ENCODE results near the gene BMF. TPM values are rescaled to one million over a fixed set of nuclear protein-coding genes. Genes with fewer than 3 reads are reported as not detected.

Gene BMF
- total and polyA plus RNA-seq, 7 donors = 0.65 to 7.2 (median 3.4) TPM

DNA sequence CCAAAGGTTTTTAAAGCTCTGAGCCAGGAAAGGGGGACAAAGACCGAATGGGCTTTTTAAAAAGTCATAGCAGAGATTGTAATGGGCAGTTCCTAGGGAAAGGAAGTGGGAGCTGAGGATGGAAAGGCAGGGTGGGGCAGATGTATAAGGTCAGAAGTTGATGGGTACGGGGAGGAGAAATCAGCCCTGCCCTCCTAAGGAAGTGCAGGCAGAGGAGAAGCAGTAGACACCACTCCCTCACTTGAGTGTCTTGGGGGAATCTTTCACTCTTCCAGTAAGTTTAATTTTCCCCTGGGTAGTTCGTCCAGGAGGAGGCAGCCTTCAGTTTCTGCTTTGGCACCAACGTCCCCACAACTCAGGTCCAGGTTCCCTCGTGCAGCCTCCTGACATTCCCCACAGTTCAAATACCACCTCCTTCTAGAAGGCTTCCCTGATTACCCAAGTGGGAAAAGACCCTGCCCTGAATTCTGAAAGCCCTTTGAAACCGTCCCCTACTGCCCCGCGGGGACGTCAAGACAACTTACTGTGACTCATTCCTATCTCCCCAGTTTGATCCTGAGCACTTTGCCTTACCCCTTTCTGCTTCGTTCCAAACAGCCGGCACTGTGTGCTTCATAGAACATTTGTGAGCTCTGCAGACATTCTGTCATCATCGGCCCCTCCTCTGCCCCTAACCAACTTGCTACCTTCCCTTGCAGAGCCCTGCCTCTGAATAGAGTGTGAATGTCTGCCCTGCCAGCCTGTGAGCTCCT, 55.4 kb downstream of the BMF start:
- WGBS, 3 donors = 78 to 83% (median 81%) methylated on average over 12 of the region's 12 CpGs
- H3K4me1 ChIP-seq = peaks cover 48% of the 10 kb centered on the region

DNA sequence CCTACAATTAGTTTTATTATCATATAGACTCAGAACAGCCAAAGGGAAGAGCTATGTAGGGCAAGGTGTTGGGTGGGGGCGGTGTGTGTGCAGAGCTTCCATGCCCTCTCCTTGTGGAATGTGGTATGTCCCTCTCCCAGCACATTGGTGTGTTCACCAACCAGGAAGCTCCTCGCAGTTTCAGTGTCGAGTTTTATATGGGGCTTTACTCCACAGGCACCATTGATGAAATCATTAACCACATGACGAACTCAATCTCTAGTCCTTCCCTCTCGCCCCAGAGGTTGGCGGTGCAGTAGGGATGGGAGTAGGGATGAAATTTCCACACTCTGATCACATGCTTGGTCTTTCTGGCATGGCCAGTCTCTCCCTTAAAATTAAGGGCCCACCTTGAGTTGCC, 56.1 kb downstream of the BMF start:
- Histone ChIP-seq H3K4me1 (peaks cover 51% of the 10 kb centered on the region), H3K9me3 (no peaks in the 10 kb centered on the region), H3K27me3 (ENCODE audit: insufficient read depth in 3 of 3, low read length in 2 of 3) (no peaks in the 10 kb centered on the region), H3K36me3 (ENCODE audit: insufficient read depth in 1 of 2, low read depth in 1 of 2) (no peaks in the 10 kb centered on the region), H3K4me3 (no peak overlapping the region), H3K27ac (no peak overlapping the region)
- TF ChIP-seq, protein P1, sequence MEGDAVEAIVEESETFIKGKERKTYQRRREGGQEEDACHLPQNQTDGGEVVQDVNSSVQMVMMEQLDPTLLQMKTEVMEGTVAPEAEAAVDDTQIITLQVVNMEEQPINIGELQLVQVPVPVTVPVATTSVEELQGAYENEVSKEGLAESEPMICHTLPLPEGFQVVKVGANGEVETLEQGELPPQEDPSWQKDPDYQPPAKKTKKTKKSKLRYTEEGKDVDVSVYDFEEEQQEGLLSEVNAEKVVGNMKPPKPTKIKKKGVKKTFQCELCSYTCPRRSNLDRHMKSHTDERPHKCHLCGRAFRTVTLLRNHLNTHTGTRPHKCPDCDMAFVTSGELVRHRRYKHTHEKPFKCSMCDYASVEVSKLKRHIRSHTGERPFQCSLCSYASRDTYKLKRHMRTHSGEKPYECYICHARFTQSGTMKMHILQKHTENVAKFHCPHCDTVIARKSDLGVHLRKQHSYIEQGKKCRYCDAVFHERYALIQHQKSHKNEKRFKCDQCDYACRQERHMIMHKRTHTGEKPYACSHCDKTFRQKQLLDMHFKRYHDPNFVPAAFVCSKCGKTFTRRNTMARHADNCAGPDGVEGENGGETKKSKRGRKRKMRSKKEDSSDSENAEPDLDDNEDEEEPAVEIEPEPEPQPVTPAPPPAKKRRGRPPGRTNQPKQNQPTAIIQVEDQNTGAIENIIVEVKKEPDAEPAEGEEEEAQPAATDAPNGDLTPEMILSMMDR (IDR thresholded peaks at IDR 0.05) = no peak
- WGBS, 3 donors = 69 to 94% (median 74%) methylated on average over 6 of the region's 6 CpGs
- ATAC-seq (no peak), DNase-seq (no peak)
- intact Hi-C loops (cut with DNase I) = no loop called here

More for the DNA sequence above, 55.4 kb downstream of the BMF start:
- intact Hi-C loops (cut with DNase I) = no loop called here
- TF ChIP-seq, protein P1 (IDR thresholded peaks at IDR 0.05) = no peak
- DNase-seq = no peak
- Histone ChIP-seq H3K9me3 (no peaks in the 10 kb centered on the region), H3K27me3 (ENCODE audit: insufficient read depth in 3 of 3, low read length in 2 of 3) (no peaks in the 10 kb centered on the region), H3K4me3 (no peak overlapping the region), H3K27ac (no peak overlapping the region), H3K36me3 (ENCODE audit: insufficient read depth in 1 of 2, low read depth in 1 of 2) (no peaks in the 10 kb centered on the region)
- no peak for ATAC-seq

DNA sequence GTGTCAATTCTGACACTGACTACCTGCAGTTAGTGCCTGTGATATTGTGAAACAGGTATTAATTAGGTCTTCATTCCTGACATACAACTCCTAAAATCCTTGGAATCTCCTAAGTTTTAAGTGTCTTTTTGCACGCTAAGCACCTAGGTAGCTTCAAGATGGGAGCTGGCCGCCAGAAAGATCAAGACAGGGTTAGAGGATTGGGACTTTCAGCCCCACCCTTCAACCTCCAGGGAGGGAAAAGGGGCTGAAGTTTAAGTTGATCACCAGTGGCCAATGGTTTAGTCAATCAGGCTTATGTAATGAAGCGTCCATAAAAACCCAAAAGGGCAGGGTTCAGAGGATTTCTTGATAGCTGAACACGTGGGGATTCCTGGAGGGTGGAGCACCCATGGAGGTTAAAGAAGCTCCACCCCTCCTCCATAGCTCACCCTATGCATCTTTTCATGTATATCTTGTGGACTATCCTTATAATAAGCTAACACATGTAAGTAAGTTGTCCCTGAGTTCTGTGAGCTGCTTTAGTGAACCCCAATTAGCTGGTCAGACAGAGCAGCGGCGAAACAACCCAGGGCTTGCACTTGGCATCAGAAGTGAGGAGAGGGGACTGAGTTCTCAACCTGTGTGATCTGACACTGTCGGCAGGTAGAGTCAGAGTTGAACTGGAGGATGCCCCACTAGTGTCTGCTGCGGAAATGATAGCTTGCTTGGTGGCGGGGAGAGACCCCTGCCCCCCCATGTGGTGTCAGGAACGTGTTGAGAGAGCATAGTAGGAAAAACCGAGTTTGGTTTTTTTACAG, 56.9 kb downstream of the BMF start:
- no peaks in the 10 kb centered on the region for H3K9me3 ChIP-seq
- 92 to 94% (median 93%) methylated on average over 11 of the region's 11 CpGs for WGBS, 3 donors
- no peaks in the 10 kb centered on the region for H3K27me3 ChIP-seq (ENCODE audit: insufficient read depth in 3 of 3, low read length in 2 of 3)
- H3K4me3 ChIP-seq = no peak overlapping the region
- ATAC-seq = no peak
- DNase-seq = no peak
- peaks cover 47% of the 10 kb centered on the region for H3K4me1 ChIP-seq
- TF ChIP-seq, protein P1 (IDR thresholded peaks at IDR 0.05) = no peak
- intact Hi-C loops (cut with DNase I) = no loop called here
- no peak overlapping the region for H3K27ac ChIP-seq
- H3K36me3 ChIP-seq (ENCODE audit: insufficient read depth in 1 of 2, low read depth in 1 of 2) = no peaks in the 10 kb centered on the region

DNA sequence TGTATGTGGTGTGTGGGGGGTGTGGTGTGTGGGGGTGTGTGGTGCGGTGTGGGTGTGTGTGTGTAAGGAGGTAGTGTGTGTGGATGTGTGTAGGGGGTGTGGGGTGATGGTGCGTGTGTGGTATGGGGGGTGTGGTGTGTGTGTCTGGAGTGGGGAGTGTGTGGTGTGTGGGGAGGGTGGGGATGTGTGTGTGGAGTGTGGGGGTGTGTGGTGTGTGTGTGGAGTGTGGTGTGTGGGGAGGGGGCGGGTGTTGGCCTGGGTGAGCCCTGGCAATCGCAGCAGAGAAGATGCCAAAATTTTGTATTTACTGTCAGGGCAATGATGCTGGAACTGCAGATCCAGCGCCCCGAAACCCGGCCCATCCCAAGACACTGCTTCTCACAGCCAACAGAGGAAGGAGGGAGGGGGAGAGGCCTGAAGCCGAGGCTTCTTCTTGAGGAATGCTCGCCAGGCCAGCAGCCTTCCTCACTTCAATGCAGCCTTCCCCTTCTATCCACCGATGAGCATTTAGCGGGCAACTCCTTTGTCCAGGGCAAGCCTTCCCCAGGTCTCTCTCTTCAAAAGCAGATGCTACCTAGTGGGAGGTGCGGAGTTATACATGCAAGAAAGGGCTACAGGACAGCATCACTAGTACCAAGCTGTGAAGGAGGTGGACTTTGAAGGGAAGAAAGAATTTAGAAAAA, 57.8 kb downstream of the BMF start:
- intact Hi-C loops (cut with DNase I) = no loop called here
- no peaks in the 10 kb centered on the region for H3K36me3 ChIP-seq (ENCODE audit: insufficient read depth in 1 of 2, low read depth in 1 of 2)
- H3K9me3 ChIP-seq = no peaks in the 10 kb centered on the region
- ATAC-seq = no peak
- TF ChIP-seq, protein P1 (IDR thresholded peaks at IDR 0.05) = no peak
- no peak overlapping the region for H3K27ac ChIP-seq
- H3K27me3 ChIP-seq (ENCODE audit: insufficient read depth in 3 of 3, low read length in 2 of 3) = no peaks in the 10 kb centered on the region
- WGBS, 3 donors = 68 to 78% (median 74%) methylated on average over 12 of the region's 12 CpGs
- H3K4me1 ChIP-seq = peaks cover 38% of the 10 kb centered on the region
- no peak overlapping the region for H3K4me3 ChIP-seq
- DNase-seq = no peak

Measured in psoas muscle (tissue), 8 donors.